T-helper 2 cell treated with Interferon-gamma antibody and Interleukin-4, amounts not matched to agents 5 μg/mL and 100 μg/mL, for 36 hours (primary cell): ENCODE data around the gene SLFN11.
"Not testable (repeated sequence)": the region's sequence is repeated elsewhere in the genome, so short reads cannot be mapped to it uniquely, and the experiment has no call there.

Experiments
- DNase-seq: peaks from one replicate; pipeline ENCODE4 v3.0.0; 2021; ENCODE audit warnings: low spot score
- H3K27ac Mint-ChIP-seq: one replicate; pipeline ENCODE4 v1.8.0; 2021; ENCODE audit warnings: mild to moderate bottlenecking, mixed read lengths
- H3K27me3 Mint-ChIP-seq: one replicate; pipeline ENCODE4 v1.8.0; 2021; ENCODE audit warnings: low read depth, mixed read lengths
- H3K36me3 Mint-ChIP-seq: one replicate; pipeline ENCODE4 v1.8.0; 2021; ENCODE audit warnings: low read depth, mixed read lengths
- H3K4me1 Mint-ChIP-seq: one replicate; pipeline ENCODE4 v1.8.0; 2021; ENCODE audit warnings: low read depth, mixed read lengths
- H3K4me3 Mint-ChIP-seq: one replicate; pipeline ENCODE4 v1.8.0; 2022; ENCODE audit warnings: mild to moderate bottlenecking, moderate library complexity, mixed read lengths
- H3K9me3 Mint-ChIP-seq: one replicate; pipeline ENCODE4 v1.8.0; 2021; ENCODE audit warnings: mixed read lengths

The SLFN11 gene, protein sequence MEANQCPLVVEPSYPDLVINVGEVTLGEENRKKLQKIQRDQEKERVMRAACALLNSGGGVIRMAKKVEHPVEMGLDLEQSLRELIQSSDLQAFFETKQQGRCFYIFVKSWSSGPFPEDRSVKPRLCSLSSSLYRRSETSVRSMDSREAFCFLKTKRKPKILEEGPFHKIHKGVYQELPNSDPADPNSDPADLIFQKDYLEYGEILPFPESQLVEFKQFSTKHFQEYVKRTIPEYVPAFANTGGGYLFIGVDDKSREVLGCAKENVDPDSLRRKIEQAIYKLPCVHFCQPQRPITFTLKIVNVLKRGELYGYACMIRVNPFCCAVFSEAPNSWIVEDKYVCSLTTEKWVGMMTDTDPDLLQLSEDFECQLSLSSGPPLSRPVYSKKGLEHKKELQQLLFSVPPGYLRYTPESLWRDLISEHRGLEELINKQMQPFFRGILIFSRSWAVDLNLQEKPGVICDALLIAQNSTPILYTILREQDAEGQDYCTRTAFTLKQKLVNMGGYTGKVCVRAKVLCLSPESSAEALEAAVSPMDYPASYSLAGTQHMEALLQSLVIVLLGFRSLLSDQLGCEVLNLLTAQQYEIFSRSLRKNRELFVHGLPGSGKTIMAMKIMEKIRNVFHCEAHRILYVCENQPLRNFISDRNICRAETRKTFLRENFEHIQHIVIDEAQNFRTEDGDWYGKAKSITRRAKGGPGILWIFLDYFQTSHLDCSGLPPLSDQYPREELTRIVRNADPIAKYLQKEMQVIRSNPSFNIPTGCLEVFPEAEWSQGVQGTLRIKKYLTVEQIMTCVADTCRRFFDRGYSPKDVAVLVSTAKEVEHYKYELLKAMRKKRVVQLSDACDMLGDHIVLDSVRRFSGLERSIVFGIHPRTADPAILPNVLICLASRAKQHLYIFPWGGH

DNA sequence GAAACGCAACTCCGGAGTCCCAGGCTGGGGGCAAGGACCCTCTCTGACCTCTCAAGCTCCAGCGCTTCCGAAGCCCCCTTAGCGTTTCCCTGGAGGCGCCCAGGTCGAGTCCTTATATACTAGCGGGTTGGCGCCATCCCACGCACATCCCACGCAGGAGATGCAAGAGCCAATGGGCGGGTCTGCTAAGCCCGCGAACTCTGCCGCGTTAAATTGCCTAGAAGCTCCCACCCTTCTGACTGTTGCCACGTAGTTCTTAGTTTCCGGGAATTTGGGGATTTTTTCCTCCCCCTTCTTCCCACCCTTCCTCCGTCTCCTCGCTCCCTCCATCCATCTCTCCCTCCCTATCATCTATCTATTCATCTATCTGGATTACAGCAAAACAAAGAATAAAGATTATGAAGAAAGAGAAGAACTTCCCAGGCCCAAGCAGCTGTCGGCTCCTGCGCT, at the start of gene SLFN11:
Gene SLFN11 (minus strand): TSS at position 88 of the 450 bp plus-strand sequence. CDS start 9,814 bp downstream, outside the sequence.
- Mint-ChIP-seq H3K9me3 (peaks cover 20% of the 10 kb centered on the region), H3K36me3 (peaks cover 38% of the 10 kb centered on the region), H3K27me3 (peaks cover 9% of the 10 kb centered on the region), H3K4me1 (peaks cover 52% of the 10 kb centered on the region), H3K27ac (peak within 1 kb of the TSS; percentile 97), H3K4me3 (peak within 1 kb of the TSS; percentile 99)
- DNase-seq, result peak; percentile 90

DNA sequence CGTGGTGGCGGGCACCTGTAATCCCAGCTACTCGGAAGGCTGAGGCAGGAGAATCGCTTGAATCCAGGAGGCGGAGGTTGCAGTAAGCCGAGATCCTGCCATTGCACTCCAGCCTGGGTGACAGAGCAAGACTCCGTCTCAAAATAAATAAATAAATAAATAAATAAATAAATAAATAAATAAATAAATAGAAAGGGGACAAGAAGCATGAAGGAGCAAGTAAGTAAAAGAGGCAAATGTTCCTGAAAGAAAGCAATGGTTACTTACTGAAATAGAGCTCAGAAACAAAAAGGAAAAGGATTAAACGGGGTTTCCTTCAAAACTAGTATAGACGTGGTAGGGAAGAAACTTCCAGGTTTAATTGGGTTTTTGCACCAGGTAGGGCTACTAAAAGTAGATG, 47.6 kb upstream of the SLFN11 start:
- H3K36me3 Mint-ChIP-seq, result peaks cover 40% of the 10 kb centered on the region
- not testable (repeated sequence) for DNase-seq, H3K4me3 Mint-ChIP-seq, H3K4me1 Mint-ChIP-seq, H3K27me3 Mint-ChIP-seq, H3K9me3 Mint-ChIP-seq, H3K27ac Mint-ChIP-seq

DNA sequence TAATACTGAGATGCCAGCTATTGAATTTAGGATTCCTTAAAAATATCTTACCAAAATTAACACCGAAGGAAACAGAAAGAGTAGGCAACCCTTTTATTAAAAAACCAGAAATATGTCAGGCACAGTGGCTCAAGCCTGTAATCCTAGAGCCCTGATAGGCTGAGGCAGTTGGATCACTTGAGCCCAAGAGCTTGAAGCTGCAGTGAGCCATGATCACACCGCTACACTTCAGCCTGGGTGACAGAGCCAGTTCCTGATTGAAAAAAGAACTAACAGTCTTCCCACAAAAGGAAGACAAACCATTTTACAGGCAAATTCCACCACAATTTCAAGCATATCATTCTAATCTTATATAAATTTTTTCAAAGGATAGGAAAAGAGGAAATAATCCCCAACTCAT, 43.2 kb upstream of the SLFN11 start:
- Mint-ChIP-seq H3K9me3 (peaks cover 27% of the 10 kb centered on the region), H3K27me3 (no peaks in the 10 kb centered on the region), H3K36me3 (peaks cover 58% of the 10 kb centered on the region), H3K4me3 (no peak overlapping the region), H3K4me1 (peaks cover 8% of the 10 kb centered on the region), H3K27ac (no peak overlapping the region)
- no peak for DNase-seq

DNA sequence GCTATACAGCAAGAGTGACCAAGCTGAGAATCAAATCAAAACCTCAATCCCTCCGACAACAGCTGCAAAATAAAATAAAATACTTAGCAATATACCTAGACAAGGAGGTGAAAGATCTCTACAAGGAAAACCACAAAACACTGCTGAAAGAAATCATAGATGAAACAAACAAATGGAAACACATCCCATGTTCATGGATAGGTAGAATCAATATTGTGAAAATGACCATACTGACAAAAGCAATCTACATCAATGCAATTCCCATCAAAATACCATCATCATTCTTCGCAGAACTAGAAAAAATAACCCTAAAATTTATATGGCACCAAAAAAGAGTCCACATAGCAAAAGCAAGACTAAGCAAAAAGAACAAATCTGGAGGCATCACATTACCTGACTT, 41.3 kb upstream of the SLFN11 start:
- DNase-seq, H3K4me3 Mint-ChIP-seq, H3K4me1 Mint-ChIP-seq, H3K27ac Mint-ChIP-seq, H3K27me3 Mint-ChIP-seq: not testable (repeated sequence)
- Mint-ChIP-seq H3K9me3 (peaks cover 27% of the 10 kb centered on the region), H3K36me3 (peaks cover 70% of the 10 kb centered on the region)

DNA sequence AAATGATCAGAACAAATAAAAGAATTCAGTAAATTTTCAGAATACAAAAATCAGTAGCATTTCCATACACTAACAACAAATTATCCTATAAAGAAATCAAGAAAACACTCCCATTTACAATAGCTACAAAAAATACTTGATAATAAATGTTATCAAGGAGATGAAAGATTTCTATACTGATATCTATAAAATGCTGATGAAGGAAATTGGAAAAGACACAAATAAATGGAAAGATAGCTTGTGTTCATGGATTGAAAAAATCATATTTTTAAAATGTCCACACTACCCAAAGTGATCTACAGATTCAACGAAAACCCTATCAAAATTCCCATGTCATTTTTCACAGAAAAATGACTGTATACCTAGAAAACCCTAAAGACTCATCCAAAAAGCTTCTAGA, 40.8 kb upstream of the SLFN11 start:
- H3K36me3 Mint-ChIP-seq, result peaks cover 68% of the 10 kb centered on the region
- no peak for DNase-seq
- no peak overlapping the region for H3K4me3 Mint-ChIP-seq
- H3K27me3 Mint-ChIP-seq, result no peaks in the 10 kb centered on the region
- peaks cover 27% of the 10 kb centered on the region for H3K9me3 Mint-ChIP-seq
- no peak overlapping the region for H3K27ac Mint-ChIP-seq
- peaks cover 8% of the 10 kb centered on the region for H3K4me1 Mint-ChIP-seq

DNA sequence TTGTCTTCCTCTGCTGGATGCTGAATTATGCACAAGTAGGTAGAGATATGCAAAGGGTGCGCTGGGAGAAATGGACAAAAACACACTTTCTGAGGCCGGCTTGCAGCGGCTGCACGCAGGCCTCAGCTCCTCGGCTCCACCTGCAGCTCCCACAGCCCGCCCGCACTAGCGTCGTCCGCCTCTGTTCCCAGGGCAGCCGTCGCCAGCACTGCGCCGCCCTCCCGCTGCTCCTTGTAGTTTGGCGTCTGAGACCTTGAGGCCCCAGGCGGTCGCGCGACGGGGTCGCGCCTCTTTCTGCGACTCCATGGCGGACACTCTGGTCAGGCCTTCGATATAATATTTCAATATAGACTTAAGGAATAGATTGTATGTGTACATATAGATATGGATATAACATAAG, 34.1 kb upstream of the SLFN11 start:
- Mint-ChIP-seq H3K4me3 (no peak overlapping the region), H3K9me3 (no peaks in the 10 kb centered on the region), H3K27me3 (no peaks in the 10 kb centered on the region), H3K36me3 (peaks cover 41% of the 10 kb centered on the region), H3K27ac (no peak overlapping the region), H3K4me1 (peaks cover 5% of the 10 kb centered on the region)
- DNase-seq, result no peak

DNA sequence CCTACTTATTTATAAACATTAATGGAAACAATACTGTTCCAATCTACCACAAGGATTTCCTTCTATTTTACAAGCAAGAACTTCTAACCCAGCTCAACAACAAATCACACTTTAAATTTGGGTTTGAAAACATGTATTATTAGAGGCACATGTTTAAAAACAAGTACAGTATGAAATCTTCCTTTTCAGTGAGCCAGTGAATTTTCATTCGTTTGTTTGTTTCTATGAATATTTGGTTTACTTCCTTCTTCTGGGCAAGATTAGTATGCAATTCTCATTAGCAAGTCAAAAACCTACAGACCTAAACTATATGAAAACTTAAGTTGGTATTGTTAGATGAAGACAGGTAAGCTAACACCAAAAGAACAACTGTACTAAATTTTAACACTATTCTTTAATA, 33.1 kb upstream of the SLFN11 start:
- H3K36me3 Mint-ChIP-seq, result peaks cover 36% of the 10 kb centered on the region
- H3K27ac Mint-ChIP-seq, result no peak overlapping the region
- H3K4me3 Mint-ChIP-seq, result no peak overlapping the region
- no peak for DNase-seq
- peaks cover 5% of the 10 kb centered on the region for H3K4me1 Mint-ChIP-seq
- H3K9me3 Mint-ChIP-seq, result no peaks in the 10 kb centered on the region
- H3K27me3 Mint-ChIP-seq, result no peaks in the 10 kb centered on the region

DNA sequence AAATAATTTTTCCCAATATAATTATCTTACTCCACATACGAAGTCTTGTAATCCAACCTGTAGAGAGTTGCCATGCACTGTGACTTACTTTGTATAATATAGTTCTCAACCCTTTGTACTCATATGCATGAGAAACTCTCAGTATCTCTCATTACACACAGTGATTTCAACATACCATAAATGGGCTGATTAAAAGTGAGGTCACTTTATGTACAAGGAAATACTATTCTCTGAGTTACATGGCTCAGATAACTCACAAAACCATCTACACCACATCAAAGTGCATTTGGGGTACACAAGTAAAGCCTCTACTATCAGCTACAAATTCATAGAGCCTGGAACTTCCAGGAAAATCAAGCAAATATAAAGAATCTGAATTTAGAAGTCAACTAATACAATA, 30.9 kb upstream of the SLFN11 start:
- peaks cover 25% of the 10 kb centered on the region for H3K36me3 Mint-ChIP-seq
- no peaks in the 10 kb centered on the region for H3K27me3 Mint-ChIP-seq
- peaks cover 10% of the 10 kb centered on the region for H3K9me3 Mint-ChIP-seq
- peaks cover 5% of the 10 kb centered on the region for H3K4me1 Mint-ChIP-seq
- DNase-seq, result no peak
- H3K27ac Mint-ChIP-seq, result no peak overlapping the region
- H3K4me3 Mint-ChIP-seq, result no peak overlapping the region

DNA sequence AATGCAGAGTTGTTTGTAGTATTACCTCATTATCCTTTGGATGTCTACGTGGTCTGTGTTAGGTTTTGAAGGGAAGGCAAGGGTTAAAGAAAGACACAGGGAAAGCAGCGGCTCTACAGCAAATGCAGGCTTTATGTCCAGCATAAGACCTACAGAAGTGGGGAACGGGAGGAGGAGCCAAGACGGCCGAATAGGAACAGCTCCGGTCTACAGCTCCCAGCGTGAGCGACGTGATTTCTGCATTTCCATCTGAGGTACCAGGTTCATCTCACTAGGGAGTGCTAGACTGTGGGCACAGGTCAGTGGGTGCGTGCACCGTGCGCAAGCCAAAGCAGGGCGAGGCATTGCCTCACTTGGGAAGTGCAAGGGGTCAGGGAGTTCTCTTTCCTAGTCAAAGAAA, 20.4 kb upstream of the SLFN11 start:
- not testable (repeated sequence) for H3K9me3 Mint-ChIP-seq, H3K4me1 Mint-ChIP-seq, H3K27ac Mint-ChIP-seq, H3K4me3 Mint-ChIP-seq, H3K36me3 Mint-ChIP-seq, DNase-seq, H3K27me3 Mint-ChIP-seq

DNA sequence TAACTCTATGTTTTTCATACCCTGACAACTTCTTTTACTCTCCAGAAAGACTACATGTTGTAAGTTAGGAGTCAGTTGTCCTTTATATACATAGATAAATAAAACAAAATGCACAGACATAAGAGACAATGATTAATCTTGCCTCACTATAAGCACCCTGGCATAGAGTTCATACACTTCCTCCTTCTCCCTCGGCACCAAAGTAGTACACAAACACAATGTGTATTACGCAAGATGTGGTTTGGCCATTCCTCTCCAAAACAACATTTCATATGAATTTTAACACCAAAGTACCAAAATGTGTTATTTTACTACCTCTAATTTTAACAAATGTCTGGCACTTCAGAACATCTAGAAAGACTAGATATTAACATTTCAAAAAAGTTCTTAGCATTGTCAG, 17.2 kb upstream of the SLFN11 start:
- peaks cover 2% of the 10 kb centered on the region for H3K36me3 Mint-ChIP-seq
- peaks cover 9% of the 10 kb centered on the region for H3K9me3 Mint-ChIP-seq
- peaks cover 7% of the 10 kb centered on the region for H3K4me1 Mint-ChIP-seq
- no peak overlapping the region for H3K27ac Mint-ChIP-seq
- H3K27me3 Mint-ChIP-seq, result peaks cover 5% of the 10 kb centered on the region
- DNase-seq, result no peak
- H3K4me3 Mint-ChIP-seq, result no peak overlapping the region

DNA sequence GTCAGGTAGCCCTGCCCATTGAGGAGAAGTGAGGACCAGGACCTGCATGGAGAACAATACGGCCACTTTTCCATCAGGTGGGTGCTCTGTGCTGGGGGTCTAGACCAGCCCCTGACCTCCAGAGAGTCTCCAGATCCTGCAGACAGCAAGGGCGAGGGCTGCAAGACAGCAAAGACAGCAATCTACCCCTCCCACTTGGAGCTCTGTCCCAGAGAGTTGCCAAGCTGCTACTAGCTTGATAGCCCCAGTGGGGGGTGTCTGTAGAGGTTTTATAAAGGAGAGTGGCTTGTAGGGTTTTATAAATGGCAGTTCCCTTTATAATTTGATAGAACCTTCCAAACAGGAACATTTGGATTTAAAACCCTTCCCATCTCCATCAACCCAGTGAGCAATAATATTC, 16.7 kb upstream of the SLFN11 start:
- peaks cover 11% of the 10 kb centered on the region for H3K9me3 Mint-ChIP-seq
- peaks cover 7% of the 10 kb centered on the region for H3K4me1 Mint-ChIP-seq
- peaks cover 2% of the 10 kb centered on the region for H3K36me3 Mint-ChIP-seq
- no peak overlapping the region for H3K4me3 Mint-ChIP-seq
- H3K27ac Mint-ChIP-seq, result no peak overlapping the region
- H3K27me3 Mint-ChIP-seq, result peaks cover 4% of the 10 kb centered on the region
- DNase-seq, result no peak

DNA sequence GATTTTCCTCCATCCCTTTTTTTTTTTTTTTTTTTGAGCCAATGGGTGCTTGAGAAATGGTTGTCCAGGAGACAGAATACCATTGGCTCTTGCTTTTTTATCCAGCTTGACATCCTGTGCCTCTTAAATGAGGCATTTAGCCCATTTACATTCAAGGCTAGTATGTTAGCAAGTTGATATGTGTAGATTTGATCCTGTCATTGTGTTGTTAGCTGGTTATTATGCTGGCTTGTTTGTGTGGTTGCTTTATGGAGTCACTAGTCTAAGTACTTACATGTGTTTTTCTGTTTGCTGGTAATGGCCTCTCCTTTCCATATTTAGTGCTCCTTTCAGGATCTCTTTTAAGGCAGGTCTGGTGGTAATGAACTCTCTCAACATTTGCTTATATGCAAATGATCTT, 14.1 kb upstream of the SLFN11 start:
- Mint-ChIP-seq H3K36me3 (peaks cover 2% of the 10 kb centered on the region), H3K27ac (no peak overlapping the region)
- DNase-seq, result no peak

DNA sequence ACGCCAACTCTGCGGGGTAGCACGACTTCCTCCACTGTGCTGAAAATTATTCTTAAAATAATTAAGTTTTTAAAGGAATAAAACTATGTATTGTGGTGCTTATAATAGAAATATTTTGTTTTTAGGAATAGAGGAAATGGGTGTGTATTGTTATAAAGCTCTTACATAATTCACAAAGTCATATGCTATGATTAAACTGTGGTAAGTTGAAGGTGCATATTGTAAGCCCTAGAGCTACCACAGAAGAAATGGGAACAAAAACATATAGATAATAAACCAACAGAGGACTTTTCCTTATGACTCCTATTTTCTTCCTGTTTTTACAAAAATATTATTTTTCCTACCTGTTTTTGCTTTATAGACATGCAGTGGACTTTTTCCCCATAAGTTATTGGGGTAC, 4.3 kb upstream of the SLFN11 start:
- Mint-ChIP-seq H3K4me3 (no peak overlapping the region), H3K9me3 (peaks cover 13% of the 10 kb centered on the region), H3K4me1 (peaks cover 17% of the 10 kb centered on the region), H3K27ac (no peak overlapping the region), H3K27me3 (peaks cover 13% of the 10 kb centered on the region), H3K36me3 (no peaks in the 10 kb centered on the region)
- DNase-seq, result no peak

More for the DNA sequence above, 14.1 kb upstream of the SLFN11 start:
- H3K4me1 Mint-ChIP-seq, result peaks cover 2% of the 10 kb centered on the region
- no peak overlapping the region for H3K4me3 Mint-ChIP-seq
- H3K27me3 Mint-ChIP-seq, result peaks cover 4% of the 10 kb centered on the region
- peaks cover 34% of the 10 kb centered on the region for H3K9me3 Mint-ChIP-seq

DNA sequence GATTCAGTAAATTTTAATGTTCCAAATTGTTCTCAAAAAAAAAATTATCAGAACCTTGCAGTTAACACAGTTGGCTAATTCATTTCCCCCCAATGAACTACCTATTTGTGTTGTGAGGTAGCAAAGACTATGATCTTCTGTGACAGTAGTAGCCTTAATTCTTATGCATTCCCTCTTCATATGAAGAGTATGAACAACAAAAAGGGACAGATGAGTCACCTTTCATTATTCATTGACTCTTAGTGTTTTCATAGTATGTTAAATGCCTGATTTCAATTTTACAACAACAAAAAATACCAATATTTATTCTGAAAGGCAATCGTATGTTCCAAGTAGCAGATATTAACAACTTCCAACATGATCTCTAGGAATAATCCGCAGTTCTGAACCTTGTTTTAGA, 3.6 kb upstream of the SLFN11 start:
- peaks cover 6% of the 10 kb centered on the region for H3K9me3 Mint-ChIP-seq
- no peak overlapping the region for H3K27ac Mint-ChIP-seq
- H3K27me3 Mint-ChIP-seq, result peaks cover 13% of the 10 kb centered on the region
- DNase-seq, result no peak
- H3K36me3 Mint-ChIP-seq, result peaks cover 3% of the 10 kb centered on the region
- peaks cover 19% of the 10 kb centered on the region for H3K4me1 Mint-ChIP-seq
- no peak overlapping the region for H3K4me3 Mint-ChIP-seq
